Loucy (cell line): Measurements from ENCODE around the gene ETHE1.

Experiments
- H2AFZ ChIP-seq: fragments of 200-600 bp; sonication (generic); 2 replicates; pipeline ENCODE4 v1.6.0; 2016; ENCODE audit warnings: antibody characterized with exemption, mild to moderate bottlenecking, low read length, moderate library complexity
- H3F3A ChIP-seq: fragments of 200-600 bp; 2 replicates; pipeline ENCODE4 v1.6.0; 2016; ENCODE audit warnings: antibody characterized with exemption, low read depth, mild to moderate bottlenecking
- H3K27me3 ChIP-seq: fragments of 200-600 bp; sonication (generic); 2 replicates; pipeline ENCODE4 v1.6.1; 2014; ENCODE audit warnings: low read length, mild to moderate bottlenecking; ENCODE audit not compliant: insufficient read depth, poor library complexity, severe bottlenecking
- H3K36me3 ChIP-seq: fragments of 200-600 bp; sonication (generic); 2 replicates; pipeline ENCODE4 v1.6.1; 2016; ENCODE audit warnings: low read length; ENCODE audit not compliant: insufficient read depth
- H3K4me1 ChIP-seq: fragments of 200-600 bp; sonication (generic); 2 replicates; pipeline ENCODE4 v1.5.1; 2014; ENCODE audit warnings: low read length, mild to moderate bottlenecking; ENCODE audit not compliant: insufficient read depth, poor library complexity, severe bottlenecking
- H3K4me2 ChIP-seq: fragments of 200-600 bp; sonication (generic); 2 replicates; pipeline ENCODE4 v1.6.0; 2014; ENCODE audit warnings: antibody characterized with exemption, low read length, low read depth, mild to moderate bottlenecking; ENCODE audit not compliant: poor library complexity, severe bottlenecking
- H3K4me3 ChIP-seq: fragments of 200-600 bp; sonication (generic); 2 replicates; pipeline ENCODE4 v1.5.1; 2014; ENCODE audit warnings: low read length, mild to moderate bottlenecking, mixed read lengths; ENCODE audit not compliant: poor library complexity, severe bottlenecking
- H3K79me2 ChIP-seq: fragments of 200-600 bp; sonication (generic); 2 replicates; pipeline ENCODE4 v1.6.1; 2014; ENCODE audit warnings: low read length; ENCODE audit not compliant: insufficient read depth
- H3K9ac ChIP-seq: fragments of 200-600 bp; sonication (generic); 2 replicates; pipeline ENCODE4 v1.6.0; 2014; ENCODE audit warnings: mild to moderate bottlenecking, low read depth, low read length, moderate library complexity; ENCODE audit not compliant: poor library complexity, severe bottlenecking
- H3K9me2 ChIP-seq: fragments of 200-600 bp; sonication (generic); replicated peaks from 2 replicates; pipeline ENCODE4 v1.6.1; 2016; ENCODE audit warnings: low read depth, low read length, mixed read lengths
- H3K9me3 ChIP-seq: fragments of 200-600 bp; sonication (generic); 2 replicates; pipeline ENCODE4 v1.6.1; 2014; ENCODE audit warnings: mild to moderate bottlenecking, antibody characterized with exemption, low read length, low read depth; ENCODE audit not compliant: insufficient read depth
- H4K20me1 ChIP-seq: fragments of 200-600 bp; sonication (generic); 2 replicates; pipeline ENCODE4 v1.6.0; 2014; ENCODE audit warnings: antibody characterized with exemption, low read length, mild to moderate bottlenecking; ENCODE audit not compliant: insufficient read depth, poor library complexity, severe bottlenecking
- EZH2phosphoT487 ChIP-seq: fragments of 200-600 bp; IDR thresholded peaks from 2 replicates; pipeline ENCODE4 v1.6.1; 2018; ENCODE audit warnings: antibody characterized with exemption, mild to moderate bottlenecking, moderate library complexity, borderline replicate concordance
- TF ChIP-seq, protein P1 (sequence below): fragments of 200-600 bp; sonication (generic); conservative IDR thresholded peaks from 2 replicates; pipeline ENCODE4 v1.5.1; 2014; ENCODE audit warnings: mild to moderate bottlenecking, antibody characterized with exemption, low read length

ETHE1 gene

GRCh38 chr19:43463381-43464133 lies 63.4 kb downstream of the ETHE1 start:
- H3K27me3 ChIP-seq: no peaks in the 10 kb centered on the region
- H3K36me3 ChIP-seq: no peaks in the 10 kb centered on the region
- H3K4me2 ChIP-seq: peak overlapping the region; percentile 75
- H3F3A ChIP-seq: no peaks in the 10 kb centered on the region
- no peaks in the 10 kb centered on the region for H4K20me1 ChIP-seq
- TF ChIP-seq, protein P1, sequence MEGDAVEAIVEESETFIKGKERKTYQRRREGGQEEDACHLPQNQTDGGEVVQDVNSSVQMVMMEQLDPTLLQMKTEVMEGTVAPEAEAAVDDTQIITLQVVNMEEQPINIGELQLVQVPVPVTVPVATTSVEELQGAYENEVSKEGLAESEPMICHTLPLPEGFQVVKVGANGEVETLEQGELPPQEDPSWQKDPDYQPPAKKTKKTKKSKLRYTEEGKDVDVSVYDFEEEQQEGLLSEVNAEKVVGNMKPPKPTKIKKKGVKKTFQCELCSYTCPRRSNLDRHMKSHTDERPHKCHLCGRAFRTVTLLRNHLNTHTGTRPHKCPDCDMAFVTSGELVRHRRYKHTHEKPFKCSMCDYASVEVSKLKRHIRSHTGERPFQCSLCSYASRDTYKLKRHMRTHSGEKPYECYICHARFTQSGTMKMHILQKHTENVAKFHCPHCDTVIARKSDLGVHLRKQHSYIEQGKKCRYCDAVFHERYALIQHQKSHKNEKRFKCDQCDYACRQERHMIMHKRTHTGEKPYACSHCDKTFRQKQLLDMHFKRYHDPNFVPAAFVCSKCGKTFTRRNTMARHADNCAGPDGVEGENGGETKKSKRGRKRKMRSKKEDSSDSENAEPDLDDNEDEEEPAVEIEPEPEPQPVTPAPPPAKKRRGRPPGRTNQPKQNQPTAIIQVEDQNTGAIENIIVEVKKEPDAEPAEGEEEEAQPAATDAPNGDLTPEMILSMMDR: no peak
- TF ChIP-seq EZH2phosphoT487: no peak
- H3K9me3 ChIP-seq: no peaks in the 10 kb centered on the region
- peak overlapping the region; percentile 82 for H3K4me3 ChIP-seq
- H3K79me2 ChIP-seq: no peaks in the 10 kb centered on the region
- peaks cover 7% of the 10 kb centered on the region for H3K4me1 ChIP-seq
- peak overlapping the region; percentile 96 for H2AFZ ChIP-seq
- no peaks in the 10 kb centered on the region for H3K9me2 ChIP-seq
- H3K9ac ChIP-seq: peak overlapping the region; percentile 28

DNA sequence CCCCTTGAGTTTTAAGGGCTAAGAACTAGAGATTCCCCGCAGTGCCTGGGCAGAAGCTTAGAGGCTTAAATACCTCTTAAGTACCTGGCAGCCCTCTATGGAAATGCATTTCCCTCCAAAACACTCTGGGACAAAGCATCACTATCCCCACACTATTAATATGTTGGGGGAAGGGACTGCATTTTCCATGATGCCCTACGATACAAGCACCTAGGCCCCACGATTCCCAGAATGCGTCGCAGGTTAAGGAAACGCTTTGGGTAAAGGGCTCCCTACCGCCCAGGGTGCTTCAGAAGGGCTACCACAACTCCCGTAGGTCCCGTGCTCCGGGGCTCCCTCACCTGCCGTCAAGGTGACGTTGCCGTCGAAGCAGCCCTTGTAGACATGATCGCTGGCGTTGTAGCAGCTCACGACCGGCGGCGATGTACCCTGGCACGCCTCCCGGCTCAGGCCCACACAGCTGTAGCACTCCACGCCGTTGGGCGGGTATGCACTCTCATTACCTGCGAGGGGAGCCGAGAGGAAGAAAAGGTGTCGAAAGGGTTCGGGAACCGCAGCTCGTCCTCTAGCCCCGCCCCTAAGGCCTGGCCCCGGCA lies 64.1 kb downstream of the ETHE1 start:
- Histone ChIP-seq H2AFZ (0 out of 2 replicates have a peak overlapping the region, but pooled peaks have one; percentile 46), H3K9me3 (no peaks in the 10 kb centered on the region), H3K36me3 (no peaks in the 10 kb centered on the region), H3K9ac (no peak overlapping the region), H3K4me2 (peak overlapping the region; percentile 75), H3F3A (no peaks in the 10 kb centered on the region), H4K20me1 (no peaks in the 10 kb centered on the region), H3K27me3 (no peaks in the 10 kb centered on the region), H3K9me2 (no peaks in the 10 kb centered on the region), H3K4me3 (peak overlapping the region; percentile 82), H3K79me2 (no peaks in the 10 kb centered on the region), H3K4me1 (peaks cover 5% of the 10 kb centered on the region)
- TF ChIP-seq, protein P1: no peak
- no peak for TF ChIP-seq EZH2phosphoT487

- Histone ChIP-seq H3K9me2 (no peaks in the 10 kb centered on the region), H3K9ac (no peak overlapping the region), H3K9me3 (no peaks in the 10 kb centered on the region), H2AFZ (no peak overlapping the region), H3K79me2 (no peaks in the 10 kb centered on the region), H3F3A (no peaks in the 10 kb centered on the region), H3K36me3 (no peaks in the 10 kb centered on the region), H3K4me2 (peak overlapping the region; percentile 75), H4K20me1 (no peaks in the 10 kb centered on the region), H3K4me1 (peaks cover 5% of the 10 kb centered on the region), H3K4me3 (no peak overlapping the region), H3K27me3 (no peaks in the 10 kb centered on the region)
- TF ChIP-seq EZH2phosphoT487: no peak
- TF ChIP-seq, protein P1: no peak
Measured at GRCh38 chr19:43462383-43462782, 64.6 kb downstream of the ETHE1 start.
